HepG2 (cell line): ENCODE measurements around the gene GJB5. TPM values are rescaled to one million over a fixed set of nuclear protein-coding genes. Genes with fewer than 3 reads are reported as not detected.

Experiments
- ATAC-seq: fragments of 200-7000 bp; cut with Tn5 transposase; 3 replicates; pipeline ENCODE4 v1.9.1; 2020; ENCODE audit warnings: mild to moderate bottlenecking, moderate library complexity
- BruUV-seq: library from RNA; stranded (reverse); fragments of 400-500 nt; replicated peaks from 2 replicates; lab custom pipeline; 2021; lab: Mats Ljungman, UMichigan
- CTCF ChIA-PET: fragments of 300-600 bp; formaldehyde crosslinking; extraction: SDS; loops from one replicate; lab custom pipeline; 2021; ENCODE audit warnings: low total read pairs, inconsistent platforms, low intra/inter-chr PET ratio; lab: Yijun Ruan, JAX
- POLR2A ChIA-PET: fragments of 350-600 bp; sonication (Branson Sonifier 250); formaldehyde crosslinking; loops from one replicate; lab custom pipeline; 2020; ENCODE audit warnings: antibody characterized with exemption, inconsistent platforms; lab: Yijun Ruan, JAX
- DNase-seq: peaks from one replicate; pipeline ENCODE4 v3.0.0-alpha.2; 2015; ENCODE audit warnings: low spot score
- FAIRE-seq: peaks from 3 replicates; lab custom pipeline; 2011; peaks lifted over from hg19 to GRCh38; lab: Jason Lieb, UNC
- H2AFZ ChIP-seq: one replicate; pipeline ENCODE4 v1.6.1; 2011; ENCODE audit warnings: low read length, inconsistent platforms
- H3K27ac ChIP-seq: fragments of 300-600 bp; 3 replicates; pipeline ENCODE4 v1.8.0; 2011; ENCODE audit warnings: mixed run types, mild to moderate bottlenecking, mixed read lengths, low read length, inconsistent platforms; ENCODE audit not compliant: insufficient read depth; ENCODE audit errors: extremely low read length
- H3K27me3 ChIP-seq, 2 experiments: fragments of 200-600 bp in 1 of 2; 2 replicates in 1 of 2; 3 replicates in 1 of 2; pipeline versions ENCODE4 v1.6.0 to v1.8.0; 2011; ENCODE audit warnings: low read length in 2 of 2, mild to moderate bottlenecking in 2 of 2, moderate library complexity in 2 of 2, inconsistent platforms in 1 of 2; ENCODE audit not compliant: insufficient read depth in 2 of 2, control insufficient read depth in 1 of 2
- H3K36me3 ChIP-seq, 2 experiments: fragments of 200-600 bp in 1 of 2; replicated peaks in 1 of 2; 2 replicates in 1 of 2; 3 replicates in 1 of 2; pipeline versions ENCODE4 v1.5.1 to v1.8.0; 2011; ENCODE audit warnings: low read length in 2 of 2, inconsistent platforms in 1 of 2; ENCODE audit not compliant: insufficient read depth in 2 of 2, control insufficient read depth in 1 of 2
- H3K4me1 ChIP-seq: 2 replicates; pipeline ENCODE4 v1.5.1; 2012; ENCODE audit warnings: low read length, inconsistent platforms; ENCODE audit not compliant: insufficient read depth
- H3K4me2 ChIP-seq: 2 replicates; pipeline ENCODE4 v1.6.0; 2011; ENCODE audit warnings: low read depth, low read length, inconsistent platforms
- H3K4me3 ChIP-seq, 3 experiments: fragments of 200-600 bp in 1 of 3; sonication (generic), shearing (Covaris generic) in 1 of 3; replicated peaks in 1 of 3; 2 replicates each; pipeline ENCODE4 v1.5.1; 2011 to 2016; ENCODE audit warnings: low read length in 3 of 3, inconsistent platforms in 2 of 3, low read depth in 2 of 3, mild to moderate bottlenecking in 2 of 3, control low read depth in 1 of 3, mixed read lengths in 1 of 3; ENCODE audit not compliant: insufficient read depth in 1 of 3
- H3K79me2 ChIP-seq: one replicate; pipeline ENCODE4 v1.6.1; 2011; ENCODE audit warnings: low read length, inconsistent platforms; ENCODE audit not compliant: insufficient read depth
- H3K9ac ChIP-seq: 2 replicates; pipeline ENCODE4 v1.6.0; 2011; ENCODE audit warnings: mild to moderate bottlenecking, low read depth, low read length, inconsistent platforms; ENCODE audit not compliant: insufficient read depth
- H3K9me3 ChIP-seq: 2 replicates; pipeline ENCODE4 v1.5.1; 2012; ENCODE audit warnings: mild to moderate bottlenecking, low read length
- H4K20me1 ChIP-seq: 2 replicates; pipeline ENCODE4 v1.6.0; 2011; ENCODE audit warnings: inconsistent platforms, mild to moderate bottlenecking, low read length, moderate library complexity; ENCODE audit not compliant: insufficient read depth
- BCL3 ChIP-seq: sonication (generic); formaldehyde crosslinking; IDR thresholded peaks from 2 replicates; pipeline ENCODE4 v1.5.1; 2020; ENCODE audit warnings: mild to moderate bottlenecking, missing genetic modification reagents, moderate library complexity
- CSRNP2 ChIP-seq: sonication (generic); formaldehyde crosslinking; conservative IDR thresholded peaks from 2 replicates; pipeline ENCODE4 v1.8.0; 2022; ENCODE audit warnings: low read depth, missing genetic modification reagents
- DMAP1 ChIP-seq: IDR thresholded peaks from 2 replicates; pipeline ENCODE4 v1.6.1; 2016
- EZH2 ChIP-seq: conservative IDR thresholded peaks from 2 replicates; pipeline ENCODE4 v1.6.1; 2012; ENCODE audit warnings: mild to moderate bottlenecking, low read depth, low read length, moderate library complexity
- GABPA ChIP-seq, 2 experiments: IDR thresholded peaks; 2 replicates each; pipeline ENCODE4 v1.6.1; 2011 to 2016; ENCODE audit warnings: low read depth in 2 of 2, low read length in 1 of 2, missing biosample characterization in 1 of 2, missing genetic modification characterization in 1 of 2
- GATAD2A ChIP-seq: IDR thresholded peaks from 2 replicates; pipeline ENCODE4 v1.6.1; 2016
- JUND ChIP-seq: sonication (generic); formaldehyde crosslinking; IDR thresholded peaks from 2 replicates; pipeline ENCODE4 v1.8.0; 2022; ENCODE audit warnings: mild to moderate bottlenecking, missing genetic modification reagents
- PBX2 ChIP-seq: IDR thresholded peaks from 2 replicates; pipeline ENCODE4 v1.6.1; 2016; ENCODE audit warnings: control low read depth
- SIN3B ChIP-seq: fragments of 150-350 bp; IDR thresholded peaks from 2 replicates; pipeline ENCODE4 v1.6.1; 2014; ENCODE audit warnings: low read length
- SMAD9 ChIP-seq: sonication (generic); formaldehyde crosslinking; IDR thresholded peaks from 2 replicates; pipeline ENCODE4 v1.5.1; 2020; ENCODE audit warnings: mild to moderate bottlenecking, missing genetic modification reagents
- TBX2 ChIP-seq: sonication (generic); formaldehyde crosslinking; IDR thresholded peaks from 2 replicates; pipeline ENCODE4 v1.5.0; 2020; ENCODE audit warnings: missing genetic modification reagents, mild to moderate bottlenecking, borderline replicate concordance
- TSC22D2 ChIP-seq: sonication (generic); formaldehyde crosslinking; IDR thresholded peaks from 2 replicates; pipeline ENCODE4 v1.5.1; 2020; ENCODE audit warnings: missing genetic modification reagents, mild to moderate bottlenecking, borderline replicate concordance
- ZBTB3 ChIP-seq: sonication (generic); formaldehyde crosslinking; IDR thresholded peaks from 2 replicates; pipeline ENCODE4 v1.4.0; 2020; ENCODE audit warnings: low read depth, mild to moderate bottlenecking, moderate library complexity, missing genetic modification reagents, borderline replicate concordance
- ZNF264 ChIP-seq: sonication (generic); formaldehyde crosslinking; IDR thresholded peaks from 2 replicates; pipeline ENCODE4 v1.4.0; 2020; ENCODE audit warnings: missing genetic modification reagents
- ZNF556 ChIP-seq: sonication (generic); formaldehyde crosslinking; IDR thresholded peaks from 2 replicates; pipeline ENCODE4 v1.4.0; 2020; ENCODE audit warnings: mild to moderate bottlenecking, missing genetic modification reagents, borderline replicate concordance
- ZNF737 ChIP-seq: sonication (generic); formaldehyde crosslinking; IDR thresholded peaks from 2 replicates; pipeline ENCODE4 v1.5.0; 2020; ENCODE audit warnings: missing genetic modification reagents, mild to moderate bottlenecking, borderline replicate concordance
- WGBS: methylation state at CpG from one replicate; pipeline ENCODE4 v1.1.6; 2017; ENCODE audit warnings: low lambda C conversion rate; 5-methylcytosine and 5-hydroxymethylcytosine counted together
- in situ Hi-C: cut with HindIII; loops from 2 replicates; pipeline ENCODE4 v1.10.0; 2017; ENCODE audit warnings: low pct_unique_long_range_greater_than_20kb; ENCODE audit not compliant: extremely low pct_ligation_motif_present
- intact Hi-C: fragments of 100-400 bp; cut with micrococcal nuclease; formaldehyde crosslinking; loops from one replicate; pipeline ENCODE4 v1.10.0; 2022; ENCODE audit not compliant: unreplicated experiment
- polyA plus RNA-seq, 8 experiments: library from polyadenylated mRNA; depleted of rRNA in 3 of 8; stranded (reverse) in 7 of 8; unstranded in 1 of 8; fragments of >200 nt; fragmentation: Illumina TruSeq in 4 of 8; extraction: Trizol in 4 of 8; gene quantifications; 2 replicates each; pipeline versions ENCODE4 v1.2.1 to v1.2.3, GENCODE V29; 2011 to 2016; ENCODE audit warnings: low read depth in 4 of 8, missing spikeins in 1 of 8, mixed read lengths in 1 of 8; ENCODE audit not compliant: insufficient read depth in 1 of 8
- total RNA-seq, 5 experiments: library from RNA; depleted of rRNA; stranded (reverse); fragments of >200 nt; fragmentation: Illumina TruSeq; extraction: Trizol; gene quantifications; 2 replicates each; pipeline ENCODE4 v1.2.3, GENCODE V29; 2016; ENCODE audit warnings: low read depth in 1 of 5

GJB5 gene
- total and polyA plus RNA-seq, 2 of the 13 experiments (the other 11 are each of a cell fraction or from before 2014, with no cell fraction given), result not detected

GRCh38 chr1:34780528-34780927 lies 25.7 kb downstream of the GJB5 start:
- DNase-seq (no peak), FAIRE-seq (no peak), ATAC-seq (no peak)
- WGBS, result 94% methylated on average over 1 of the region's 2 CpGs
- Histone ChIP-seq H3K4me3 (no peak overlapping the region), H3K4me2 (no peak overlapping the region), H3K27me3 (peaks cover 10 to 34% of the 10 kb centered on the region in 2 experiments; a peak in 4 of 5 replicates), H4K20me1 (no peaks in the 10 kb centered on the region), H2AFZ (no peak overlapping the region), H3K4me1 (no peaks in the 10 kb centered on the region), H3K36me3 (no peaks in the 10 kb centered on the region), H3K79me2 (no peaks in the 10 kb centered on the region), H3K27ac (no peak overlapping the region), H3K9ac (no peak overlapping the region), H3K9me3 (no peaks in the 10 kb centered on the region)
- CTCF ChIA-PET, result no interaction called here
- no TSS peak for BruUV-seq
- intact Hi-C loops, result no loop called here
- POLR2A ChIA-PET, result no interaction called here
- TF ChIP-seq JUND, result no peak
- no peak for TF ChIP-seq ZNF264 (CRISPR knock-in tag)
- no peak for TF ChIP-seq TBX2 (CRISPR knock-in tag)
- no peak for TF ChIP-seq EZH2
- no peak for TF ChIP-seq ZNF737 (CRISPR knock-in tag)
- no peak for TF ChIP-seq PBX2
- no peak for TF ChIP-seq GABPA (IDR thresholded peaks at IDR 0.05; ENCODE audit: low read depth, low read length)
- TF ChIP-seq GABPA (CRISPR knock-in tag; IDR thresholded peaks at IDR 0.05; ENCODE audit: low read depth), result no peak
- TF ChIP-seq DMAP1, result no peak
- TF ChIP-seq BCL3 (CRISPR knock-in tag), result no peak
- no peak for TF ChIP-seq SIN3B
- no peak for TF ChIP-seq TSC22D2 (CRISPR knock-in tag)
- no peak for TF ChIP-seq CSRNP2 (CRISPR knock-in tag)
- no peak for TF ChIP-seq ZNF556 (CRISPR knock-in tag)
- no peak for TF ChIP-seq GATAD2A (CRISPR knock-in tag)
- TF ChIP-seq SMAD9 (CRISPR knock-in tag), result no peak
- TF ChIP-seq ZBTB3 (CRISPR knock-in tag), result no peak
- in situ Hi-C loops, result no loop called here
